HEK293T (cell line): ENCODE measurements around the gene GOLM1.

Experiments used
- CTCF ChIA-PET: fragments of 350-600 bp; formaldehyde crosslinking; extraction: SDS; loops from one replicate; lab custom pipeline; 2021; ENCODE audit warnings: antibody characterized with exemption, inconsistent platforms; lab: Yijun Ruan, JAX
- POLR2A ChIA-PET: fragments of 350-600 bp; formaldehyde crosslinking; extraction: SDS; loops from one replicate; lab custom pipeline; 2020; ENCODE audit warnings: antibody characterized with exemption, inconsistent platforms; lab: Yijun Ruan, JAX
- DNase-seq: peaks from one replicate; pipeline ENCODE4 v3.0.0; 2012; ENCODE audit warnings: mixed read lengths; ENCODE audit errors: extremely low spot score
- ARNT ChIP-seq: fragments of 450-650 bp; IDR thresholded peaks from 2 replicates; pipeline ENCODE4 v1.6.1; 2017; ENCODE audit warnings: mild to moderate bottlenecking
- BHLHE40 ChIP-seq: fragments of 450-650 bp; IDR thresholded peaks from 2 replicates; pipeline ENCODE4 v1.6.1; 2016; ENCODE audit warnings: mild to moderate bottlenecking, moderate library complexity, borderline replicate concordance
- CTBP1 ChIP-seq: fragments of 450-650 bp; IDR thresholded peaks from 2 replicates; pipeline ENCODE4 v1.6.1; 2016; ENCODE audit warnings: borderline replicate concordance
- ELF4 ChIP-seq: fragments of 450-650 bp; IDR thresholded peaks from 2 replicates; pipeline ENCODE4 v1.6.1; 2017; ENCODE audit warnings: antibody characterized with exemption
- FOXA1 ChIP-seq: fragments of 450-650 bp; IDR thresholded peaks from 2 replicates; pipeline ENCODE4 v1.6.1; 2016; ENCODE audit warnings: mild to moderate bottlenecking
- FOXK2 ChIP-seq: fragments of 450-650 bp; IDR thresholded peaks from 2 replicates; pipeline ENCODE4 v1.6.1; 2016; ENCODE audit warnings: mild to moderate bottlenecking
- FOXM1 ChIP-seq: fragments of 450-650 bp; IDR thresholded peaks from 2 replicates; pipeline ENCODE4 v1.6.1; 2017; ENCODE audit warnings: mild to moderate bottlenecking, borderline replicate concordance
- HDGF ChIP-seq: fragments of 450-650 bp; IDR thresholded peaks from 2 replicates; pipeline ENCODE4 v1.6.1; 2017; ENCODE audit warnings: antibody characterized with exemption, borderline replicate concordance
- L3MBTL2 ChIP-seq: fragments of 450-650 bp; conservative IDR thresholded peaks from 2 replicates; pipeline ENCODE4 v1.6.1; 2016; ENCODE audit warnings: mild to moderate bottlenecking
- LEF1 ChIP-seq: fragments of 450-650 bp; IDR thresholded peaks from 2 replicates; pipeline ENCODE4 v1.6.1; 2017; ENCODE audit warnings: mild to moderate bottlenecking, borderline replicate concordance
- NFRKB ChIP-seq: fragments of 450-650 bp; IDR thresholded peaks from 2 replicates; pipeline ENCODE4 v1.6.1; 2016; ENCODE audit warnings: mild to moderate bottlenecking, moderate library complexity
- PKNOX1 ChIP-seq: fragments of 450-650 bp; IDR thresholded peaks from 2 replicates; pipeline ENCODE4 v1.6.1; 2016
- SP1 ChIP-seq: fragments of 450-650 bp; IDR thresholded peaks from 2 replicates; pipeline ENCODE4 v1.6.1; 2017
- SUZ12 ChIP-seq: fragments of 450-650 bp; IDR thresholded peaks from 2 replicates; pipeline ENCODE4 v1.6.1; 2016; ENCODE audit warnings: mild to moderate bottlenecking
- TARDBP ChIP-seq: fragments of 450-650 bp; IDR thresholded peaks from 2 replicates; pipeline ENCODE4 v1.6.1; 2016
- ZNF384 ChIP-seq: fragments of 450-650 bp; IDR thresholded peaks from 2 replicates; pipeline ENCODE4 v1.6.1; 2016

The GOLM1 gene

GRCh38 chr9:86021166-86021565 is 78.2 kb downstream of the GOLM1 start:
- CTCF ChIA-PET, result no interaction called here
- TF ChIP-seq ZNF384 (no peak), L3MBTL2 (no peak), HDGF (no peak)
- POLR2A ChIA-PET, result no interaction called here
- no peak for DNase-seq

GRCh38 chr9:86020731-86021130 is 78.6 kb downstream of the GOLM1 start:
- no peak for DNase-seq
- TF ChIP-seq BHLHE40, result no peak
- TF ChIP-seq TARDBP, result no peak
- TF ChIP-seq FOXA1, result no peak
- no peak for TF ChIP-seq SUZ12
- TF ChIP-seq SP1, result no peak
- no peak for TF ChIP-seq ARNT
- POLR2A ChIA-PET, result no interaction called here
- CTCF ChIA-PET, result no interaction called here

GRCh38 chr9:86009133-86009532 is 90.2 kb downstream of the GOLM1 start:
- CTCF ChIA-PET, result no interaction called here
- no peak for DNase-seq
- TF ChIP-seq L3MBTL2 (no peak), HDGF (no peak), TARDBP (no peak), ZNF384 (no peak), ELF4 (no peak), SP1 (no peak), SUZ12 (no peak), ARNT (no peak), FOXK2 (no peak), LEF1 (no peak), FOXM1 (no peak)
- POLR2A ChIA-PET, result no interaction called here

- no peak for DNase-seq
- TF ChIP-seq BHLHE40, result no peak
- TF ChIP-seq FOXA1, result no peak
- no peak for TF ChIP-seq SP1
- TF ChIP-seq CTBP1, result no peak
- ChIA-PET POLR2A (no interaction called here), CTCF (no interaction called here)
These were observed 94.0 kb downstream of the GOLM1 start for GRCh38 chr9:86005253-86005775.

GRCh38 chr9:85995599-85995998 is 103.8 kb downstream of the GOLM1 start:
- DNase-seq, result no peak

GRCh38 chr9:85995097-85995496 is 104.3 kb downstream of the GOLM1 start:
- TF ChIP-seq LEF1 (no peak), ARNT (no peak), SUZ12 (no peak), BHLHE40 (no peak), L3MBTL2 (no peak)
- POLR2A ChIA-PET, result no interaction called here
- DNase-seq, result no peak
- CTCF ChIA-PET, result no interaction called here

More at GRCh38 chr9:85995599-85995998, 103.8 kb downstream of the GOLM1 start:
- CTCF ChIA-PET, result interaction anchor here (0.7 kb wide), 1 partner anchor 102 kb away, joined by 5 read pairs; no protein-coding TSS in a partner anchor
- no peak for TF ChIP-seq ELF4
- TF ChIP-seq HDGF, result no peak
- no peak for TF ChIP-seq BHLHE40
- TF ChIP-seq PKNOX1, result no peak
- TF ChIP-seq FOXA1, result no peak
- TF ChIP-seq TARDBP, result no peak
- no peak for TF ChIP-seq ARNT
- TF ChIP-seq SUZ12, result no peak
- TF ChIP-seq ZNF384, result no peak
- POLR2A ChIA-PET, result no interaction called here

GRCh38 chr9:85994191-85994590 is 105.2 kb downstream of the GOLM1 start:
- CTCF ChIA-PET, result no interaction called here
- DNase-seq, result no peak
- TF ChIP-seq FOXM1 (no peak), PKNOX1 (no peak), HDGF (no peak), FOXA1 (no peak), ZNF384 (no peak), BHLHE40 (no peak)
- POLR2A ChIA-PET, result no interaction called here

GRCh38 chr9:85987236-85987635 is 112.1 kb downstream of the GOLM1 start:
- DNase-seq, result no peak
- CTCF ChIA-PET, result no interaction called here
- TF ChIP-seq L3MBTL2, result no peak
- TF ChIP-seq LEF1, result no peak
- no peak for TF ChIP-seq BHLHE40
- no peak for TF ChIP-seq ZNF384
- no peak for TF ChIP-seq NFRKB
- no peak for TF ChIP-seq TARDBP
- no peak for TF ChIP-seq SUZ12
- no peak for TF ChIP-seq FOXK2
- no peak for TF ChIP-seq HDGF
- no peak for TF ChIP-seq FOXM1
- no peak for TF ChIP-seq ELF4
- POLR2A ChIA-PET, result no interaction called here
